Loucy (cell line): ENCODE measurements around the gene TGFBR3.

Source experiments
- H2AFZ ChIP-seq: fragments of 200-600 bp; sonication (generic); 2 replicates; pipeline ENCODE4 v1.6.0; 2016; ENCODE audit warnings: antibody characterized with exemption, mild to moderate bottlenecking, low read length, moderate library complexity
- H3F3A ChIP-seq: fragments of 200-600 bp; 2 replicates; pipeline ENCODE4 v1.6.0; 2016; ENCODE audit warnings: antibody characterized with exemption, low read depth, mild to moderate bottlenecking
- H3K27me3 ChIP-seq: fragments of 200-600 bp; sonication (generic); 2 replicates; pipeline ENCODE4 v1.6.1; 2014; ENCODE audit warnings: low read length, mild to moderate bottlenecking; ENCODE audit not compliant: insufficient read depth, poor library complexity, severe bottlenecking
- H3K36me3 ChIP-seq: fragments of 200-600 bp; sonication (generic); 2 replicates; pipeline ENCODE4 v1.6.1; 2016; ENCODE audit warnings: low read length; ENCODE audit not compliant: insufficient read depth
- H3K4me1 ChIP-seq: fragments of 200-600 bp; sonication (generic); 2 replicates; pipeline ENCODE4 v1.5.1; 2014; ENCODE audit warnings: low read length, mild to moderate bottlenecking; ENCODE audit not compliant: insufficient read depth, poor library complexity, severe bottlenecking
- H3K4me2 ChIP-seq: fragments of 200-600 bp; sonication (generic); 2 replicates; pipeline ENCODE4 v1.6.0; 2014; ENCODE audit warnings: antibody characterized with exemption, low read length, low read depth, mild to moderate bottlenecking; ENCODE audit not compliant: poor library complexity, severe bottlenecking
- H3K4me3 ChIP-seq: fragments of 200-600 bp; sonication (generic); 2 replicates; pipeline ENCODE4 v1.5.1; 2014; ENCODE audit warnings: low read length, mild to moderate bottlenecking, mixed read lengths; ENCODE audit not compliant: poor library complexity, severe bottlenecking
- H3K79me2 ChIP-seq: fragments of 200-600 bp; sonication (generic); 2 replicates; pipeline ENCODE4 v1.6.1; 2014; ENCODE audit warnings: low read length; ENCODE audit not compliant: insufficient read depth
- H3K9ac ChIP-seq: fragments of 200-600 bp; sonication (generic); 2 replicates; pipeline ENCODE4 v1.6.0; 2014; ENCODE audit warnings: mild to moderate bottlenecking, low read depth, low read length, moderate library complexity; ENCODE audit not compliant: poor library complexity, severe bottlenecking
- H3K9me2 ChIP-seq: fragments of 200-600 bp; sonication (generic); replicated peaks from 2 replicates; pipeline ENCODE4 v1.6.1; 2016; ENCODE audit warnings: low read depth, low read length, mixed read lengths
- H3K9me3 ChIP-seq: fragments of 200-600 bp; sonication (generic); 2 replicates; pipeline ENCODE4 v1.6.1; 2014; ENCODE audit warnings: mild to moderate bottlenecking, antibody characterized with exemption, low read length, low read depth; ENCODE audit not compliant: insufficient read depth
- H4K20me1 ChIP-seq: fragments of 200-600 bp; sonication (generic); 2 replicates; pipeline ENCODE4 v1.6.0; 2014; ENCODE audit warnings: antibody characterized with exemption, low read length, mild to moderate bottlenecking; ENCODE audit not compliant: insufficient read depth, poor library complexity, severe bottlenecking
- CTCF ChIP-seq: fragments of 200-600 bp; sonication (generic); conservative IDR thresholded peaks from 2 replicates; pipeline ENCODE4 v1.5.1; 2014; ENCODE audit warnings: mild to moderate bottlenecking, antibody characterized with exemption, low read length
- EZH2phosphoT487 ChIP-seq: fragments of 200-600 bp; IDR thresholded peaks from 2 replicates; pipeline ENCODE4 v1.6.1; 2018; ENCODE audit warnings: antibody characterized with exemption, mild to moderate bottlenecking, moderate library complexity, borderline replicate concordance

TGFBR3 gene

GRCh38 chr1:91768786-91769725 lies 116.9 kb downstream of the TGFBR3 start:
- Histone ChIP-seq H3K9ac (no peak overlapping the region), H3K4me3 (no peak overlapping the region), H4K20me1 (no peaks in the 10 kb centered on the region), H3K4me2 (no peak overlapping the region), H3F3A (no peaks in the 10 kb centered on the region), H3K9me2 (no peaks in the 10 kb centered on the region), H2AFZ (no peak overlapping the region), H3K79me2 (no peaks in the 10 kb centered on the region), H3K36me3 (no peaks in the 10 kb centered on the region), H3K4me1 (no peaks in the 10 kb centered on the region), H3K27me3 (no peaks in the 10 kb centered on the region), H3K9me3 (no peaks in the 10 kb centered on the region)
- TF ChIP-seq CTCF, result no peak
- no peak for TF ChIP-seq EZH2phosphoT487

- Histone ChIP-seq H3K9me3 (no peaks in the 10 kb centered on the region), H3F3A (no peaks in the 10 kb centered on the region), H3K27me3 (no peaks in the 10 kb centered on the region), H4K20me1 (no peaks in the 10 kb centered on the region), H3K4me3 (no peak overlapping the region), H2AFZ (no peak overlapping the region), H3K4me2 (no peak overlapping the region), H3K36me3 (no peaks in the 10 kb centered on the region), H3K4me1 (no peaks in the 10 kb centered on the region), H3K9me2 (no peaks in the 10 kb centered on the region), H3K9ac (no peak overlapping the region), H3K79me2 (no peaks in the 10 kb centered on the region)
- no peak for TF ChIP-seq EZH2phosphoT487
- TF ChIP-seq CTCF, result no peak
Observed at GRCh38 chr1:91768120-91768519, 117.8 kb downstream of the TGFBR3 start.

- Histone ChIP-seq H3K4me1 (no peaks in the 10 kb centered on the region), H3F3A (no peaks in the 10 kb centered on the region), H3K9ac (no peak overlapping the region), H4K20me1 (no peaks in the 10 kb centered on the region), H3K4me2 (no peak overlapping the region), H3K79me2 (no peaks in the 10 kb centered on the region), H3K4me3 (no peak overlapping the region), H3K9me3 (no peaks in the 10 kb centered on the region), H3K27me3 (no peaks in the 10 kb centered on the region), H3K36me3 (no peaks in the 10 kb centered on the region), H3K9me2 (no peaks in the 10 kb centered on the region), H2AFZ (no peak overlapping the region)
- TF ChIP-seq CTCF (no peak), EZH2phosphoT487 (no peak)
Observed at GRCh38 chr1:91766883-91767282, 119.1 kb downstream of the TGFBR3 start.
